Heart left ventricle (tissue), 16 donors: ENCODE measurements around the gene GOLPH3L. TPM values are rescaled to one million over a fixed set of nuclear protein-coding genes. Genes with fewer than 3 reads are reported as not detected.
A peak's percentile ranks its signal among the peaks of the same experiment; 100 is the strongest.
"Not testable (repeated sequence)": the region's sequence is repeated elsewhere in the genome, so short reads cannot be mapped to it uniquely, and the experiment has no call there.

Experiments used
- ATAC-seq, 4 donors: fragments of 200-7000 bp; cut with Tn5 transposase; one replicate each; pipeline ENCODE4 v1.9.1; 2020 to 2022; ENCODE audit warnings: moderate library complexity in 4 of 4, mild to moderate bottlenecking in 3 of 4, moderate number of reproducible peaks in 1 of 4
- DNase-seq, 5 donors: peaks; one replicate each; pipeline ENCODE4 v3.0.0-alpha.2; 2020
- H3K27ac ChIP-seq, 12 donors: fragments of 200-600 bp; sonication (generic) in 4 of 12; one replicate each; pipeline versions ENCODE4 v1.5.0 to v1.8.0; 2016 to 2022; ENCODE audit warnings: mild to moderate bottlenecking in 2 of 12
- H3K27me3 ChIP-seq, 9 donors: fragments of 200-600 bp; sonication (generic) in 2 of 9; one replicate each; pipeline versions ENCODE4 v1.5.1 to v1.8.0; 2016 to 2022; ENCODE audit warnings: mild to moderate bottlenecking in 3 of 9
- H3K36me3 ChIP-seq, 9 donors: fragments of 200-600 bp; sonication (generic) in 2 of 9; one replicate each; pipeline versions ENCODE4 v1.5.0 to v1.8.0; 2018 to 2022; ENCODE audit warnings: mild to moderate bottlenecking in 2 of 9
- H3K4me1 ChIP-seq, 12 donors: fragments of 200-600 bp; sonication (generic) in 4 of 12; one replicate each; pipeline versions ENCODE4 v1.5.0 to v1.8.0; 2016 to 2022; ENCODE audit warnings: mild to moderate bottlenecking in 3 of 12
- H3K4me3 ChIP-seq, 12 donors: fragments of 200-600 bp; sonication (generic) in 4 of 12; one replicate each; pipeline versions ENCODE4 v1.5.0 to v1.8.0; 2017 to 2022; ENCODE audit warnings: mild to moderate bottlenecking in 9 of 12, moderate library complexity in 4 of 12
- H3K9me3 ChIP-seq, 12 donors: fragments of 200-600 bp; sonication (generic) in 4 of 12; one replicate each; pipeline versions ENCODE4 v1.5.0 to v1.8.0; 2016 to 2022; ENCODE audit warnings: mild to moderate bottlenecking in 1 of 12
- POLR2A ChIP-seq, 2 donors: fragments of 450-650 bp; IDR thresholded peaks; one replicate each; pipeline ENCODE4 v1.6.1; 2017; ENCODE audit warnings: antibody characterized with exemption in 2 of 2, mild to moderate bottlenecking in 2 of 2, moderate library complexity in 2 of 2
- WGBS, 4 donors: extraction: QIAGEN DNeasy Blood & Tissue Kit in 2 of 4; methylation state at CpG; one replicate each; pipeline versions ENCODE4 v1.1.5 to v1.1.7; 2013 to 2018; 5-methylcytosine and 5-hydroxymethylcytosine counted together
- intact Hi-C, 10 donors: fragments of 100-400 bp; cut with DNase I; formaldehyde crosslinking; loops; one replicate each; pipeline versions ENCODE4 v1.11.1 to v1.14.2; 2022
- polyA plus RNA-seq, 2 donors: library from polyadenylated mRNA; stranded (reverse); fragments of 200-250 nt; gene quantifications; one replicate each; pipeline ENCODE4 v1.2.3, GENCODE V29; 2013
- total RNA-seq, 9 donors: library from RNA; depleted of rRNA in 2 of 9; stranded (reverse); fragments of >200 nt in 2 of 9; fragmentation: NEBNext Ultra II Directional in 3 of 9; extraction: Animal tissue kit (Norgen Biotek cat#: 25700) in 3 of 9; gene quantifications; one replicate each; pipeline versions ENCODE4 v1.1.0 to v1.2.4, GENCODE V29; 2016 to 2023
- TF ChIP-seq, protein P1 (sequence below), 12 donors: fragments of 200-600 bp; sonication (generic) in 4 of 12; IDR thresholded peaks; one replicate each; pipeline versions ENCODE4 v1.5.0 to v1.8.0; 2018 to 2022; ENCODE audit warnings: antibody characterized with exemption in 12 of 12, mild to moderate bottlenecking in 5 of 12
- donor health status: ischemic (EF 13 %, LVEDD 7.1; RV severe dilation, severe dysfunction).
- donor health status: healthy with polysubstance abuse.
- donor health status: DM: no; HTN: yes; CAD: no.
- donor health status: DM: no; HTN: no; CAD: no.
- donor health status: ischemic (EF 25% LVEDD 6.9; RV normal size, moderate dysfunction).
- donor health status: ischemic (EF 25% LVEDD 5.7; RV mildly dilated, moderate dysfunction).
- donor health status: healthy.
- donor health status: DM: yes; HTN: yes; CAD: no.
- donor health status: ischemic (EF 35%, LVEDD 5.7; RV mildly dilated, moderate dysfunction).
- donor health status: nonischemic (EF 11% LVEDD 7.7; RV severe dilation, severe dysfunction).
- donor health status: DM: yes; HTN: yes; CAD: no.
- donor health status: PGD.
- donor health status: ischemic (EF 29% LVEDD 5.4; RV normal size, mild dysfunction).
- donor health status: nonischemic (EF 23%, LVEDD 6.1; RV moderate dilation, normal function).

Gene GOLPH3L
- total and polyA plus RNA-seq, 11 donors, result 5.5 to 22.1 (median 14.4) TPM

DNA sequence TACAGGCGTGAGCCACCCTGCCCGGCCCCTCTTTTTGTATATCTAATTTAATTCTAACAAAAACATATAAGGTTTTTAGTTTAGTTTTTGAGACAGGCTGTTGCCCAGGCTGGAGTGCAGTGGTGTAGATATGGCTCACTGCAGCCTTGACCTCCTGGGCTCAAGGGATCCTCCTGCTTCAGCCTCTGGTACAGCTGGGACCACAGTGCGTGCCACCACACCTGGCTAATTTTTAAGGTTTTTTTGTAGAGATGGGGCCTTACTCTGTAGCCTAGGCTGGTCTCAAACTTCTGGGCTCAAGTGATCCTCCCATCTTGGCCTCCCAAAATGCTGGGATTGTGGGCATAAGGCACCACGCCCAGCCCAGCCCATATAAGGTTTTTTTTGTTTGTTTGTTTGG is 86.4 kb downstream of the GOLPH3L start:
- H3K36me3 ChIP-seq, result peaks cover 0 to 6% (median 0%) of the 10 kb centered on the region in 9 donors
- ATAC-seq (no peak), DNase-seq (no peak)
- WGBS, 4 donors, result 96 to 100% (median 98%) methylated on average over 4 of the region's 4 CpGs
- H3K27me3 ChIP-seq, result no peaks in the 10 kb centered on the region
- TF ChIP-seq POLR2A (IDR thresholded peaks at IDR 0.05), result no peak
- TF ChIP-seq, protein P1, sequence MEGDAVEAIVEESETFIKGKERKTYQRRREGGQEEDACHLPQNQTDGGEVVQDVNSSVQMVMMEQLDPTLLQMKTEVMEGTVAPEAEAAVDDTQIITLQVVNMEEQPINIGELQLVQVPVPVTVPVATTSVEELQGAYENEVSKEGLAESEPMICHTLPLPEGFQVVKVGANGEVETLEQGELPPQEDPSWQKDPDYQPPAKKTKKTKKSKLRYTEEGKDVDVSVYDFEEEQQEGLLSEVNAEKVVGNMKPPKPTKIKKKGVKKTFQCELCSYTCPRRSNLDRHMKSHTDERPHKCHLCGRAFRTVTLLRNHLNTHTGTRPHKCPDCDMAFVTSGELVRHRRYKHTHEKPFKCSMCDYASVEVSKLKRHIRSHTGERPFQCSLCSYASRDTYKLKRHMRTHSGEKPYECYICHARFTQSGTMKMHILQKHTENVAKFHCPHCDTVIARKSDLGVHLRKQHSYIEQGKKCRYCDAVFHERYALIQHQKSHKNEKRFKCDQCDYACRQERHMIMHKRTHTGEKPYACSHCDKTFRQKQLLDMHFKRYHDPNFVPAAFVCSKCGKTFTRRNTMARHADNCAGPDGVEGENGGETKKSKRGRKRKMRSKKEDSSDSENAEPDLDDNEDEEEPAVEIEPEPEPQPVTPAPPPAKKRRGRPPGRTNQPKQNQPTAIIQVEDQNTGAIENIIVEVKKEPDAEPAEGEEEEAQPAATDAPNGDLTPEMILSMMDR (IDR thresholded peaks at IDR 0.05), result no peak
- no peak overlapping the region for H3K4me3 ChIP-seq
- H3K4me1 ChIP-seq, result peaks cover 10 to 67% (median 46%) of the 10 kb centered on the region in 12 donors
- H3K27ac ChIP-seq, result peak overlapping the region; percentile 54 to 99 (median 82)
- H3K9me3 ChIP-seq, result no peaks in the 10 kb centered on the region
- intact Hi-C loops, result no loop called here

DNA sequence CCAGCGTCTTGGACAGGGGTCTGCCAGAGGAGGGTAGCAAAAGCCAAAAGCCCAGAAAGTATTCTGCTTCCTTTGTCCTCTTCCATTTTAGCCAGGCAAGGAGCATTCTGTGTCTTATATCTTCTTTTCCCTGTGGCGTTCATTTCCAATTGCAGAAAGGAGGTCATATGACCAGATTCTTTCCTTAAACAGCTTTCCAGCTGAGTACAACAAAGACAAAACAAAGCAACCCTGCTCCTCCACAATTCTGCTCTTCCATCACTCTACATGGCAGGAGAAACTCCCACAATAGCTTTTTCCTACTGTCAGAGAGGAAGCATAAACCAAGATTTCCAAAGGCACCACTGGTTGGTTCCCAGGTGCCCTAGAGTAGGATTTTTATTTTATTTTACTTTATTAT is 87.2 kb downstream of the GOLPH3L start:
- no peak for TF ChIP-seq POLR2A (IDR thresholded peaks at IDR 0.05)
- TF ChIP-seq, protein P1 (IDR thresholded peaks at IDR 0.05), result no peak
- ATAC-seq (no peak), DNase-seq (no peak)
- H3K27me3 ChIP-seq, result no peaks in the 10 kb centered on the region
- peak overlapping the region; percentile 1 to 99 (median 82) for H3K27ac ChIP-seq
- H3K4me1 ChIP-seq, result peaks cover 10 to 66% (median 48%) of the 10 kb centered on the region in 12 donors
- WGBS, 4 donors, result 20 to 28% (median 23%) methylated on average over 2 of the region's 2 CpGs
- no peaks in the 10 kb centered on the region for H3K9me3 ChIP-seq
- peaks cover 0 to 6% (median 0%) of the 10 kb centered on the region in 9 donors for H3K36me3 ChIP-seq
- intact Hi-C loops, result no loop called here
- no peak overlapping the region for H3K4me3 ChIP-seq

DNA sequence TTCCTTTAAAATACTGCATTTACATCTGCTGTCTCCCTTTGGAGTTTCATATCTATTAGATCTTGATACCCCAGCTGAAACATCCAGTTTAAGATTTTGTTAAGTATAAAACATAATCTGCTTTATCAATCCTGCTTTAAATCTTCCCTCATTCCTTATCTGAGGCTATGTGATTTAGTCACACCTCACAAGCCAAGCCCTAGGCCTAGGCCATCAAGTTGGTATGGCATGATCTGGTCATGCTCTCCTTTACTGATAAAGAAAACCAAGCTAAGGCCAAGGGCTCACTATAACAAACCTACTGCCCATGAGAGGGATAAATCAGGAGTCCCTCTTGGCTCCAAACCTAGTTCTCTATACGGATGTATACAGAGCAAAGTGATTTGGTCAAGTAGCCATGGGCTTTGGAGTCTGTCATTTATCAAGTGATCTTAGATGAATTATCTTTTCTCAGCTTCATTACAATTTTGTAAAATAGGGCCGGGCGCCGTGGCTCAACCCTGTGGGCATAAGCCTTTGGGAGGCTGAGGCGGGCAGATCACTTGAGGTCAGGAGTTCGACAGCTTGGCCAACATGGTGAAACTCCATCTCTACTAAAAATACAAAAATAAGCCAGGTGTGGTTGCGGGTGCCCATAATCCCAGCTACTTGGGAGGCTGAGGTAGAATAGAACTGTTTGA is 90.4 kb downstream of the GOLPH3L start:
- Histone ChIP-seq H3K36me3 (peaks cover 0 to 3% (median 0%) of the 10 kb centered on the region in 9 donors), H3K4me3 (no peak overlapping the region), H3K27ac (peak overlapping the region in 1 of 12 donors; percentile 5), H3K4me1 (peaks cover 5 to 46% (median 29%) of the 10 kb centered on the region in 12 donors), H3K27me3 (no peaks in the 10 kb centered on the region), H3K9me3 (no peaks in the 10 kb centered on the region)
- WGBS, 4 donors, result 96 to 98% (median 98%) methylated on average over 7 of the region's 7 CpGs
- DNase-seq (no peak), ATAC-seq (no peak)
- intact Hi-C loops, result no loop called here
- no peak for TF ChIP-seq POLR2A (IDR thresholded peaks at IDR 0.05)
- TF ChIP-seq, protein P1 (IDR thresholded peaks at IDR 0.05), result no peak

DNA sequence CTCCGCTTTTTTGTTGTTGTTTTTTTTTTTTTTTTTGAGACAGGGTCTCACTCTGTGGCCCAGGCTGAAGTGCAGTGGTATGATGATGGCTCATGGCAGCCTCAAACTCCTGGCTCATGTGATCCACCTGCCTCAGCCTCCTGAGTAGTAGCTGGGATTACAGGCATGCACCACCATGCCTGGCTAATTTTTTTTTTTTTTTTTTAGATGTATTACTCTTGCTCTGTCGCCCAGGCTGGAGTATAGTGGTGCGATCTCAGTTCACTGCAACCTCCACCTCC is 91.6 kb downstream of the GOLPH3L start:
- H3K4me3 ChIP-seq, ATAC-seq, H3K27me3 ChIP-seq, DNase-seq, H3K36me3 ChIP-seq, H3K9me3 ChIP-seq: not testable (repeated sequence)
- 96 to 100% (median 97%) methylated on average over 3 of the region's 3 CpGs for WGBS, 4 donors
- peaks cover 3 to 34% (median 20%) of the 10 kb centered on the region in 12 donors for H3K4me1 ChIP-seq
- intact Hi-C loops, result loop anchor here in 1 of 10 donors (2.0 kb wide), 1 partner anchor 25 kb away; no protein-coding TSS in a partner anchor
- H3K27ac ChIP-seq, result peak overlapping the region in 5 of 12 donors; percentile 76 to 90 (median 81)
